IPS DF 19.7 (cell line): ENCODE data around the gene RFC4.

ENCODE experiments used
- DNase-seq: peaks from one replicate; pipeline ENCODE4 v3.0.0-alpha.2; 2013; ENCODE audit warnings: low read depth, low spot score

Gene RFC4

DNA sequence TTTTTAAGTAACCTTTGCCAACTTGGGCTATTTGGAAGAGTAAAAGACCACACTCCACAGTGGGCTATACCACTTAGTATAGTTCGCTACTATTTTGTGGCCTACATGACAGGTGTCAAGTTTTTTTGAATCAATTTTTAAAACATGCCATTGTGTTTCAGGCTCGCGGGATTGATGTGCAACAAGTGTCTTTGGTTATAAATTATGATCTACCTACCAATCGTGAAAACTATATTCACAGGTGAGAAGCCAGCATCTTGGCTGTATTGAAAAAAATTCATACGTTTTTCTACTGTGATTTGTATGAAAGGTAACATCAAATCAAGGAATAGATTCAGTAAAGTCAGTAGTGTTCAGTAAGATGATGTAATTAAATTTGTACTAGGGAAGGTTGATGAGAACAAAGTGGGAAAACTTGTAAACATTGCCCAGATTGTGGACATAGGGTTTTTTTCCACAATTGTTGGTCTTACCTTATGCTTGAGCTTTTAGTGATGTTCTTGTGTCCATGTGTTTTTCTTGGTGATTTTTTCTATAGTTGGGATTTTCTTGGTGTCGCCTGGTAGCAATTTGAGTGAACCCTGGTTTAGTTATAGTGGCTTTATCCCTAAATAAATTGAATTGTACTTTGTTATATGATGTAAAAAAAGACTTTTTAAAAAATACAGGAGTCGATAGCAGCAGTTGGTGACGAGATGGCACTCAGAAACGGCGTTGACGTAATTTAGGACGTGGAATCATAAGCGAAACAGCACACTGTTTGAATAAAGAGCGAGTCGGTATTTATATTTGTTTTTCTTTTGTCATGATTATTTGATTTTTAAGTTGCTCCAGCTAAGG is 18.4 kb downstream of the RFC4 start:
- DNase-seq: no peak

- no peak for DNase-seq
Observed at GRCh38 chr3:186786922-186787321, 19.4 kb downstream of the RFC4 start.

GRCh38 chr3:186785495-186786018 is 20.7 kb downstream of the RFC4 start:
- DNase-seq: no peak

DNA sequence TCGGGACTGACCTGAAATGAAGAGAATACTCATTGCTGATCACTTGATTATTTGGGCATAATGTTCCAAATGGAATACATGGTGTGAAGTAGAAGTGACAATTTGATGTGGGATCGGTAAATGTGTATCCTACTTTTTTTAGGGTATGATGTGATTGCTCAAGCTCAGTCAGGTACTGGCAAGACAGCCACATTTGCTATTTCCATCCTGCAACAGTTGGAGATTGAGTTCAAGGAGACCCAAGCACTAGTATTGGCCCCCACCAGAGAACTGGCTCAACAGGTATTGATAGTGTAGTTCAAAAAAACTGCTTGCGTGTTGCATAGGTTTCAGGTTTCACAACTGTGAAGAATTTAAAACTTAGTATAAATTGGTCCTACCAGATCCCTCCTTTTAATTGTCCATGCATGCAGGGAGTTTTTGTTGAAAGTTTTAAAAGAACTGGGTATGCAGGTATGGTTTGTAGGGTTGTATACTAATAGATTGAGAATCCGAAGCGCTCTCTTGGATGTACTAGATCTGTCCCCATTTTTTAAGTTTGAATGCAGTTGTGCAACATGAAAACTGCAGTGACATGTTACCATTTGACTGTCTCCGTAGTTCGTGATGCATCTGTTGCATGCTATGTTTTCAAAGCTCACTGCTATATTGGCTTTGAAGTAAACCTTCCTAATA is 21.3 kb downstream of the RFC4 start:
- DNase-seq: no peak

DNA sequence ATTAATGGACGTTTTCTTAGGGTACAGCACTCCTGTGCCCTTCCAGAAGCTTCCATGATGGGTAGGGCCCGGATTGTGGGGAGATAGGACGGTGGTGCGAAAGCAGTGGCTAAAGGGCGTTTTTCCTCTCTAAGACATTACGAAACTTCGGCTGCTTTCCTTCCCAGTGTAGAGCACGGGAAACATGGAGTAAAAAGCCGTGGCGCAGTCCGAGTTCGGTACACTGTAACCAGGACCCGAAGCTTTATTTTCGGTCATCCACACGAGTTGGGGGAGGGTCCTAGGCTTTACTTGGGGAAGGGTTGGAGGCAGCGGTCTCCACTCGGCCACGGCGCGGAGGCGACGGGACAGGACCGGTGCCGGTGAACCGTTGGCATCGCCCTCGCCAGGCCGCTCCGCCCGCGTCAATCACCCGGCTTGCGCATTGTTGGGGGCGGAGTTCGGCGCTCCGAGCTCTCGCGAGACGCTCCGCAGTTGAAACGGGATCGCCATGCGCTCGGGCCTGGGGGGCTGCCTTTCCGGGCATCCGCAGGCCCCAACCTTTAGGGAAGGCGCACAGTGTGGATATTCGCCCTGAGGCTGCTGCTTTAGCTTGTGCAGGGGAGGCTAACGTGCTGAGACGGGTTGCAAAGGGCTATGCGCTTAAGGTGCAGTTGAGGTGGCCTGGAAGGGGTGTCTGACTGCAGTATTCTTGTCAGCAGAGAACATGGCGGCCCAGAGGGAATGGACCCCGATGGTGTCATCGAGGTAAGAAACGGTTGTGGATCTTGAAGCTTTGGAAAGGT is 22.4 kb downstream of the RFC4 start:
- DNase-seq: no peak

GRCh38 chr3:186783058-186783730 is 23.1 kb downstream of the RFC4 start, which contains the start of gene EIF4A2:
EIF4A2 (plus strand) TSS chr3:186783577; CDS start chr3:186783611, 34 bp downstream.
- no peak for DNase-seq

GRCh38 chr3:186782542-186783057 is 23.7 kb downstream of the RFC4 start:
- no peak for DNase-seq

- DNase-seq: no peak
Observed at GRCh38 chr3:186779204-186779603, 27.1 kb downstream of the RFC4 start.

DNA sequence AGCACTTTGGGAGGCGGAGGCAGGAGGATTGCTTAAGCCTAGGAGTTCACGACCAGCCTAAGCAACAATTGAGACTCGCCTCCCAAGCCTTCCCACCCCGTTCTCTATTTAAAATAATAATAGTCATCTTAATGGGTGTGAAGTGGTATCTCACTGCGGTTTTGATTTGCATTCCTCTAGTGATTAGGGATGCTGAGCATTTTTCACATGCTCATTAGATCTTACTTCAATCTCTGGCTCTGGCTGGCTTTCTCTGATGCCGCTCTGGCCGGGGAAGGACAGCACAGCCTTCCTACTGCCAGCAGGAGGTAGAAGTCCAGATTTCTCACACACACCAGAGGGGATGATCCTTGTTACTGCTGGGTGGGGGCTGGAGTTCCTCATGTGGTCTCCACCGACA is 30.3 kb downstream of the RFC4 start:
- DNase-seq: peak; percentile 59

GRCh38 chr3:186772701-186773417 is 33.4 kb downstream of the RFC4 start:
- DNase-seq: no peak

- DNase-seq: no peak
Observed at GRCh38 chr3:186772281-186772694, 34.0 kb downstream of the RFC4 start.

DNA sequence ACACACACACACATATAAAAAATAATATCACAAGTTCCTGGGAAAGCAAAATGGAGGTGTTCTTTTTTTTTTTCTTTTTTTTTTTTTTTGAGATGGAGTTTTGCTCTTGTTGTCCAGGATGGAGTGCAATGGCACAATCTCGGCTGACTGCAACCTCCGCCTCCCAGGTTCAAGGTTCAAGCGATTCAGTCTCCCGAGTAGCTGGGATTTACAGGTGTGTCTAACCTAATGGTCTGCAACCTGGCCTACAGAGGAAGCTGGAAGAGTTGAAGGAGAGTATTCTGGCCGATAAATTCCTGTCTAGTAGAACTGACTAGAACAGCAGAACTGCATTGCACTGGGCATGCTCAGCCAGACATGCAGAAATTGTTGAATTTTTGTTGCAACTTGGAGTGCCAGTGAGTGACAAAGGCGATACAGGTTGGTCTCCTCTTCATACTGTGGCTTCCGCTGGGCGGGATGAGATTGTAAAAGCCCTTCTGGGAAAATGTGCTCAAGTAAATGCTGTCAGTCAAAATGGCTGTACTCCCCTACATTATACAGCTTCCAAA is 45.3 kb downstream of the RFC4 start:
- DNase-seq: no peak

GRCh38 chr3:186760141-186760833 is 46.0 kb downstream of the RFC4 start:
- DNase-seq: no peak

GRCh38 chr3:186759231-186759930 is 46.9 kb downstream of the RFC4 start:
- no peak for DNase-seq

DNA sequence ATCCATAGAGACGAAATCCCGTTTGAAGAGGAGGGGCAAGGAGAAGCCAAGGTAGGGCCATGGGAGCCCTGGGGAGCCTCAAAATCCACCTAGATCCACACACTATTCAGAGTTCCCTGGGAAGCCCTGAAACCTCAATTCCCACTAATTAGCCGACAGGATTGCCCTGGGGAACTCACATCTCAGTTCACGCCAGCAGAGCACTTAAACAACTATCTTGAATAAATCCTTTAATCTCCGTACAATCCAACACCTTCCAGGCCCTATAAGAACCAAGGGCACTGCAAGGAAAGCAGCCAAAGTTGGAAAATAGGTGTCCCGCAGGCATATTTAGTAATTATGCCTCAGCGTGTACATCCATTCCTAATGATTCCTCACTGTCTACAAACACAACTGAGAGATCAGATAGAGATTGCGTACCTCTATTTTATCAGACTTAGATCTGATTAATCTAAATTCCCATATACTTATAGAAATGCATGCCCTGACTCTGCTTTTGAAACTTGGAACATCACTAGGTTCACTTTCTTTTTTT is 48.5 kb downstream of the RFC4 start:
- DNase-seq: no peak

GRCh38 chr3:186757214-186757613 is 49.1 kb downstream of the RFC4 start:
- no peak for DNase-seq

GRCh38 chr3:186754871-186755270 is 51.4 kb downstream of the RFC4 start:
- DNase-seq: no peak

GRCh38 chr3:186754006-186754405 is 52.3 kb downstream of the RFC4 start:
- DNase-seq: no peak

DNA sequence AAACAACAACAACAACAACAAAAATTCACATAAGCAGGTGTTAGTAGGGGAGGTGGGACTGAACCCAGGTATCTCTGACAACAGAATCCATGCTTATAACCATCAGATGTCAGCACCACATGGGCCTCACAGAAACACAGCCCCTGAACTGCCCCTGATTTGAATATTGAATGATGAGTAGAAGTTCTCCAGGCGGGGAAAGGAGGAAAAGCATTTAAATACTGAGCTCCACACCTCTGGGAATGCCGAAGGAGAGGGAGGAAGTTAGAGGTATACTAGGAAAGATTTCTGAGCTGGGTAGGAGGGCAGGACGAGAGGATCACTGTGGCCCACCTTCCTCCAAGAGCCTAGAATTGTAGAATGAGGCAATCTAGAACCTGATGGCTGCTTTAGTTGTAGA is 54.8 kb downstream of the RFC4 start:
- no peak for DNase-seq
